HG03196 (cell line): ENCODE measurements around the gene GABRB3.

Source experiments
- ATAC-seq: cut with Tn5 transposase; IDR thresholded peaks from one replicate; pipeline ENCODE4 v1.9.1; 2021; ENCODE audit not compliant: unreplicated experiment

GABRB3 gene

GRCh38 chr15:26772154-26773066 lies at the start of gene GABRB3:
TSS of gene GABRB3 (minus strand) at chr15:26773066.
- ATAC-seq, result no peak

- ATAC-seq, result no peak
These were observed 34.9 kb upstream of the GABRB3 start for GRCh38 chr15:26807517-26808427.

- no peak for ATAC-seq
These were observed 33.7 kb upstream of the GABRB3 start for GRCh38 chr15:26806574-26806973.

GRCh38 chr15:26806151-26806550 lies 33.3 kb upstream of the GABRB3 start:
- no peak for ATAC-seq

- no peak for ATAC-seq
These were observed 32.6 kb upstream of the GABRB3 start for GRCh38 chr15:26805470-26805869.

DNA sequence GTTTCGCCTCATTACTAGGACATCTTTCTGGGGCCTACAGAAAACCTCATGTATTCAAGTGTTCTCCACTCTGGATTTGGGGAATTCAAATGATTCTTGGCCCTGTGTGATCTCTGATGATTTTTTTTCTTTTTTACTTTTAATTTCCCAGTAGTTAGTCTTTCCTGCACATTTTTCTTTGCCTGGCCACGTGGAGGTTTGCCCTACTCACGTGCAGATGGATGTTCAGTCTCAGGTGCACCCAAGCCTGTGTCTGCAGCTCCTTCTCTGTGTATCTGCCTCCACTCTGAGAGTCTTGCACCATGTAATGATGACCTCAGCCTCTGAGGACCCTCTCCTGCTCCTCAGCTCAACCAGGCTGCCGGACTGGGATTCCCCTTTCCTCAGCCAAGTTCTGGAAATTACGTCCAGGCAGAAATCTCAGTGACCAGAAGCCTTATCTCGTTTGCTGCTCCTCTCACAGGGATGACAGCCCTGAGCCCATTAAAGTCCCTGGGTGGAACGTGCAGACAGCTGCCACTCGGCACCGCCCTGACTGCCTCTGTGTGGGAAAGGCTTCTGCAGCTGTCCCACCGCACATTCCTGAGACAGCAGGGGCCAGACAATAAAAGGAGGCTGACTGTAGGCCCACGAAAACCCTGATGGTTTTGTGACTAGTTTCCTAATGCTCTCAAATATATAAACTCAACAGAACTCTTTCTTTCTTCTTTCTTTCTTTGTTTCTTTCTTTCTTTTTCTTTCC lies 31.4 kb upstream of the GABRB3 start:
- ATAC-seq, result no peak

GRCh38 chr15:26790118-26790517 lies 17.3 kb upstream of the GABRB3 start:
- no peak for ATAC-seq

GRCh38 chr15:26781816-26782215 lies 8.9 kb upstream of the GABRB3 start:
- ATAC-seq, result no peak

DNA sequence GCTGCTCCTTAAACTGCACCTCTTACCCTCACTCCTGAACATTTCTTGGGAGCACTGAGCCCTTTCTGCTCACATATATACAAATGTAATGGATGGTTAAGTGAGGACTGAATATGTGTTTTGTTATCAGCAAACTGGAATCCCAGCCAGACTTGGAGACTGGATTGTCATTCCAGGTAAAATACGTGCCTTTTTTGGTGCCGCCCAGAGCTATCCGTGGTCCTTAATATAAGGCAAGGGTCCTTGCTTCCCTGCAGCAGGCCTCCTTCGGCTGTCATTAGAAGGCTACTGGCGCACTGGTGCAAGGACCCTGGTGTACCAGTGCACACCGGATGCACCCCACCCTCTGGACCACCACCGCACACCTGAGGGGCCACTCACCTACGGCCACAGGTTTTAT lies 1.1 kb upstream of the GABRB3 start:
- ATAC-seq, result no peak

GRCh38 chr15:26773067-26773877 lies 406 bp upstream of the GABRB3 start:
- ATAC-seq, result no peak

- no peak for ATAC-seq
These were observed 1.2 kb downstream of the GABRB3 start for GRCh38 chr15:26771578-26772153.

DNA sequence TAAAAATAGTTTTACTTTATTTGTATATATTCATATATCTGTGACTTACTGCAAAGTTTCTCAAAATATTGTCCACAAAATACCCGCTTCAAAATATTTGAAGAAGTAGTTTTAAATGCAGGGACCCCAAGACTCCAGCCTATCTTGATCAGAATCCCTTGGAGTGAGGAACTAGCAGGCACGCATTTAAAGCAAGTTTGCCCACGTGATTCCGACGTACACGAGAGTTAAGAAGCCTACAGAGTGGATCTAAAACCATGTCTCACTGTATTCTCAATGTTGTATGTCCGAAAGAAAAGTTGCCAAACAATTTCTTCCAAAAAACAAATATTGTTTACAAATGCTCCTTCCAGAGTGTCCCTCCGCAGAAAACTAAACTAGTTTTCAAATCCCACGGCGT lies 1.7 kb downstream of the GABRB3 start:
- no peak for ATAC-seq

DNA sequence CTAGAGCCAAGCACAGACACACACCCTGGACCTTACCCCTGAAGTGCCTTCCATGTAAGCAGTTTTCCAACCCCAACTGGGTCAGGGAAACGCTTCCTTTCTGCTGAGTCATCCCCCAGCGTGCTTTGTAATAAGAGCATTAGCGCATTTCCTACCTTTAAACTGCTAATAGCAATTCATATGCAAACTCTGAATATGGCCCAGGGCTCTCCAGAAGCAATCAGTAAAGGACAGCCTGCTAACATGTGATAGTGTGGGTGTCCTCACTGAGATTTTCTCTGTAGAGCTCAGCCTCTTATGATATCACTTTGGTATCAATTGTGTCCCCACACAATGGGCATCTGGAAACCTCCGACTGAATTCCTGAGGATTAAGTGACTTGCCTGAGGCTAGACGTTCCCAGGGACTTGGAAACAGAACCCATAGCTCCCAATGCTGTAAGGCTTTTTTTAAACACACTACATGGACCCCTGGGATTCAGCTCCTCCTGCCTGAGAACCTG lies 5.6 kb downstream of the GABRB3 start:
- no peak for ATAC-seq

- ATAC-seq, result no peak
These were observed 6.6 kb downstream of the GABRB3 start for GRCh38 chr15:26766262-26766661.

DNA sequence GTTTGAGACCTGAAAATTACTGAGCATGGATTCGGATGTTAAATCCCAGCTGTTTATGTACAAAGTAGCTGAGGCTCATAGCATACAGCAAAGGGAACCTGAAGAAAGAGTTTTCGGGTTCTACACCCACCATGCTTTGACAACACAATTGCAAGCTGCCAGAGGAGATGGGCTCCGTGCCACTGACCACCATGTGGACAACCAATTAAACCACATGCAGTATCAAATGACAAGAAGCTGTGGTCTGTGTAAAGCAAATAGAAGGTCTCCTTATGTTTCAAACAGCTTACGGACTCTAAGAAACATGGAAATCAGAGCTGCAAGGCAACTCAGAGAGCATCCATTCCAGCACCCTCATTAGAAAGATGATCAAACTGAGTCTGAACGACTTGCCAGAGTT lies 12.9 kb downstream of the GABRB3 start:
- ATAC-seq, result no peak

GRCh38 chr15:26758079-26758478 lies 14.8 kb downstream of the GABRB3 start:
- no peak for ATAC-seq

DNA sequence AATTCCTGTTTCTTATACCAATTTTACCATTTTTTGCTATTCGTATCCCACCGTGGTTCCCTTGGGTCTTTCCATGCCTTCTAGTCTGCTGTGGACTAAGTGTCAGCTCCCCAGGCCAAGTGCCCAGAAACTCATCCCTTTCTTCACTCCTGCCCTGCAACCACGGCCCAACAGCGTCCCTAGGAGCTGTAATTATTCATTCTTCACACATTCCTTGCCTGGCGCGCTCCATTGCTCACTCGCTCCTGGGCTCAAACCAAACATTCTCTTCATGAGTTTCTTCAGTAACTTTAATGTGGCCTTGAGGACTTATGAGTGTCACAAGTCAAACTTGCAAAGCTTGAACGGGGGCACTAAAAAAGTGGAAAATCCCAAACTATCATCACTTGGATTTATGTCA lies 15.7 kb downstream of the GABRB3 start:
- no peak for ATAC-seq

GRCh38 chr15:26744894-26745293 lies 28.0 kb downstream of the GABRB3 start:
- no peak for ATAC-seq

DNA sequence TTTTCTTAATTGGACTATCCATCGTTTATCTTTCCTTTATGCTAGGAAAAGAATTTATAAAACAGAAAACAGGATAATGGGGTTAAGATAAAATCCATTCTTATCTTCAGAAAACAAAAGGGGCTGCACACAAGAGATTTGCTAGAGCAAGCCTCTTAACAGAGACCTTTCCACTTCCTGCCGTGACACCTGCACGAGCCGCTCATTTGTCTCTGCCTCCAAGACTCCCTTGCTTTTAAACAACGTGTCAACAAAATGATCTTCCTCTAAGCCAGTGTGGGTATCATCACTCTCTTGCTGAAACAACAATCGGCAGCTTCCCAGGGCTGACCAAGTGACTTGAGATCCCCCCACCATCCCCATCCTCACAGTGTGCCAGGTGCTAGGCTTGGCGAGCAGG lies 33.1 kb downstream of the GABRB3 start:
- no peak for ATAC-seq

DNA sequence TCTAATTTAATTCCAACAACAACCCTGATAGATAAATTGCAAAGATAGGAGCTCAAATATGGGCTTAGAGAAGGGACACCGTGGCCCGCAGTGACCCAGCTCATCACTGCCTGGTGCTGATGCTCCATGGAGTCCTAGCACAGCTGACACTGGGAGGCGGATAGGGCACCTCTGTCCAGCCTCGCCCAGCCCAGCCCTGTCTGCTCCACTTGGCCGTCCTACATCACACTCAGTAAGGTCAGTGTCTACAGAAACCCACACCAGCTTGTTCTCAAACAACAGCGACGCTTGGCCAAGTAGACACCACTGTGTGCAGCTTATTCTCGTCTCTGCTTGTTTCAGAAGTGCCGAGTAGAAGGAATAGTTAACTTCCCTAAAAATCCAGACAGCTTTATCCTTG lies 33.9 kb downstream of the GABRB3 start:
- ATAC-seq, result no peak
